HepG2 (cell line): Measurements from ENCODE around the gene SLCO4A1. TPM values are rescaled to one million over a fixed set of nuclear protein-coding genes. Genes with fewer than 3 reads are reported as not detected.

Experiments used
- ATF2 ChIP-seq: sonication (generic); formaldehyde crosslinking; IDR thresholded peaks from 2 replicates; pipeline ENCODE4 v1.4.0; 2020; ENCODE audit warnings: missing genetic modification reagents
- FUBP1 ChIP-seq: sonication (generic); formaldehyde crosslinking; IDR thresholded peaks from 2 replicates; pipeline ENCODE4 v1.5.1; 2020; ENCODE audit warnings: missing genetic modification reagents, mild to moderate bottlenecking, borderline replicate concordance
- KDM3A ChIP-seq: IDR thresholded peaks from 2 replicates; pipeline ENCODE4 v1.6.1; 2018; ENCODE audit warnings: low read depth, missing compliant biosample characterization
- MAZ ChIP-seq, 2 experiments: sonication (generic) in 1 of 2; formaldehyde crosslinking in 1 of 2; IDR thresholded peaks; 2 replicates each; pipeline versions ENCODE4 v1.5.0 to v1.6.1; 2012 to 2020; ENCODE audit warnings: low read depth in 2 of 2, mild to moderate bottlenecking in 2 of 2, borderline replicate concordance in 1 of 2, improper control_type of control experiment in 1 of 2, low read length in 1 of 2, missing genetic modification reagents in 1 of 2, moderate library complexity in 1 of 2
- MEF2D ChIP-seq: sonication (generic); formaldehyde crosslinking; IDR thresholded peaks from 2 replicates; pipeline ENCODE4 v1.5.1; 2020; ENCODE audit warnings: mild to moderate bottlenecking, missing genetic modification reagents
- MIER3 ChIP-seq: IDR thresholded peaks from 2 replicates; pipeline ENCODE4 v1.6.1; 2016; ENCODE audit warnings: missing compliant biosample characterization, borderline replicate concordance
- NR2F1 ChIP-seq, 2 experiments: fragments of 450-650 bp in 1 of 2; formaldehyde crosslinking in 1 of 2; IDR thresholded peaks; 2 replicates each; pipeline versions ENCODE4 v1.5.0 to v1.6.1; 2016 to 2020; ENCODE audit warnings: mild to moderate bottlenecking in 1 of 2, missing compliant biosample characterization in 1 of 2, missing genetic modification reagents in 1 of 2, moderate library complexity in 1 of 2
- POLR2G ChIP-seq: fragments of 200-400 bp; formaldehyde crosslinking; IDR thresholded peaks from 2 replicates; pipeline ENCODE4 v1.6.1; 2018; ENCODE audit warnings: mild to moderate bottlenecking, low read depth, low read length, moderate library complexity
- PRDM4 ChIP-seq: sonication (generic); formaldehyde crosslinking; IDR thresholded peaks from 2 replicates; pipeline ENCODE4 v1.9.0; 2021; ENCODE audit warnings: missing genetic modification reagents, borderline replicate concordance
- PRPF4 ChIP-seq: fragments of 200-400 bp; formaldehyde crosslinking; IDR thresholded peaks from 2 replicates; pipeline ENCODE4 v1.6.1; 2016; ENCODE audit warnings: low read length, low read depth; ENCODE audit not compliant: poor library complexity, severe bottlenecking
- SIN3A ChIP-seq: IDR thresholded peaks from 2 replicates; pipeline ENCODE4 v1.6.1; 2011; ENCODE audit warnings: low read depth, mild to moderate bottlenecking, control low read depth, low read length, borderline replicate concordance
- SMARCE1 ChIP-seq: fragments of 450-650 bp; IDR thresholded peaks from 2 replicates; pipeline ENCODE4 v1.6.1; 2017; ENCODE audit warnings: borderline replicate concordance
- TFAP4 ChIP-seq: sonication (generic); IDR thresholded peaks from 2 replicates; pipeline ENCODE4 v1.6.1; 2016; ENCODE audit warnings: low read depth, borderline replicate concordance
- TGIF2 ChIP-seq: IDR thresholded peaks from 2 replicates; pipeline ENCODE4 v1.6.1; 2016; ENCODE audit warnings: control low read depth, missing compliant biosample characterization
- ZNF629 ChIP-seq: sonication (generic); formaldehyde crosslinking; conservative IDR thresholded peaks from 2 replicates; pipeline ENCODE4 v1.5.0; 2020; ENCODE audit warnings: missing genetic modification reagents
- ZNF670 ChIP-seq: sonication (generic); formaldehyde crosslinking; IDR thresholded peaks from 2 replicates; pipeline ENCODE4 v1.8.0; 2022; ENCODE audit warnings: mild to moderate bottlenecking, missing genetic modification reagents, borderline replicate concordance
- ZNF800 ChIP-seq: sonication (generic); formaldehyde crosslinking; IDR thresholded peaks from 2 replicates; pipeline ENCODE4 v1.4.0; 2020; ENCODE audit warnings: missing genetic modification reagents
- polyA plus RNA-seq, 8 experiments: library from polyadenylated mRNA; depleted of rRNA in 3 of 8; stranded (reverse) in 7 of 8; unstranded in 1 of 8; fragments of >200 nt; fragmentation: Illumina TruSeq in 4 of 8; extraction: Trizol in 4 of 8; gene quantifications; 2 replicates each; pipeline versions ENCODE4 v1.2.1 to v1.2.3, GENCODE V29; 2011 to 2016; ENCODE audit warnings: low read depth in 4 of 8, missing spikeins in 1 of 8, mixed read lengths in 1 of 8; ENCODE audit not compliant: insufficient read depth in 1 of 8
- total RNA-seq, 5 experiments: library from RNA; depleted of rRNA; stranded (reverse); fragments of >200 nt; fragmentation: Illumina TruSeq; extraction: Trizol; gene quantifications; 2 replicates each; pipeline ENCODE4 v1.2.3, GENCODE V29; 2016; ENCODE audit warnings: low read depth in 1 of 5

Gene SLCO4A1
- total and polyA plus RNA-seq, 2 of the 13 experiments (the other 11 are each of a cell fraction or from before 2014, with no cell fraction given): 55.5 to 112 TPM

GRCh38 chr20:62642051-62642665 lies at the start of gene SLCO4A1 (continued):
- TF ChIP-seq PRDM4 (CRISPR knock-in tag) (peak; percentile 26; the same call in 1 of the 2 replicates), TFAP4 (no peak; the same call in 1 of the 2 replicates), TGIF2 (CRISPR knock-in tag) (no peak), ZNF670 (CRISPR knock-in tag) (peak; percentile 83; the same call in 1 of the 2 replicates), MIER3 (0 out of 2 replicates have a peak, but pooled peaks have one; percentile 41), ZNF800 (CRISPR knock-in tag) (peak; percentile 80; the same call in 1 of the 2 replicates), MEF2D (no peak), SIN3A (peak; percentile 80; the same call in 1 of the 2 replicates), NR2F1 (CRISPR knock-in tag; IDR thresholded peaks at IDR 0.05) (no peak), POLR2G (peak; percentile 89), MAZ (IDR thresholded peaks at IDR 0.05; ENCODE audit: borderline replicate concordance, low read depth, low read length) (peak; percentile 74), MAZ (CRISPR knock-in tag; IDR thresholded peaks at IDR 0.05; ENCODE audit: low read depth) (no peak; the same call in none of the 2 replicates), KDM3A (CRISPR knock-in tag) (peak; percentile 33; the same call in 1 of the 2 replicates), SMARCE1 (no peak), PRPF4 (no peak), FUBP1 (CRISPR knock-in tag) (peak; percentile 78; the same call in 1 of the 2 replicates), ZNF629 (0 out of 2 replicates have a peak, but pooled peaks have one; percentile 36), ATF2 (CRISPR knock-in tag) (peak; percentile 81)
